Activated CD4-positive, alpha-beta T cell treated with anti-CD3 and anti-CD28 coated beads for 36 hours (primary cell): Measurements from ENCODE around the gene BTNL8. TPM values are rescaled to one million over a fixed set of nuclear protein-coding genes. Genes with fewer than 3 reads are reported as not detected.

Experiments used
- ATAC-seq: fragments of 200-7000 bp; cut with Tn5 transposase; one replicate; pipeline ENCODE4 v1.10.0; 2021; ENCODE audit warnings: mild to moderate bottlenecking, moderate library complexity
- CTCF ChIA-PET: fragments of 350-600 bp; sonication (Branson Sonifier 250); formaldehyde crosslinking; loops from one replicate; lab custom pipeline; 2021; ENCODE audit warnings: antibody characterized with exemption; lab: Charles Lee
- POLR2A ChIA-PET: fragments of 350-600 bp; sonication (Branson Sonifier 250); formaldehyde crosslinking; loops from one replicate; lab custom pipeline; 2021; ENCODE audit warnings: antibody characterized with exemption, inconsistent platforms; lab: Charles Lee
- DNase-seq: peaks from one replicate; pipeline ENCODE4 v3.0.0-alpha.2; 2020
- H3K27ac Mint-ChIP-seq: one replicate; pipeline ENCODE4 v1.8.0; 2021; ENCODE audit warnings: mixed read lengths
- H3K27me3 Mint-ChIP-seq: one replicate; pipeline ENCODE4 v1.8.0; 2021; ENCODE audit warnings: mixed read lengths
- H3K36me3 Mint-ChIP-seq: one replicate; pipeline ENCODE4 v1.8.0; 2021; ENCODE audit warnings: low read depth, mixed read lengths
- H3K4me1 Mint-ChIP-seq: one replicate; pipeline ENCODE4 v1.8.0; 2021; ENCODE audit warnings: mixed read lengths
- H3K4me3 Mint-ChIP-seq: one replicate; pipeline ENCODE4 v1.8.0; 2021; ENCODE audit warnings: mild to moderate bottlenecking, moderate library complexity, mixed read lengths
- H3K9me3 Mint-ChIP-seq: one replicate; pipeline ENCODE4 v1.8.0; 2021; ENCODE audit warnings: low read depth, mixed read lengths
- intact Hi-C, 2 experiments: fragments of 100-400 bp; cut with DNase I in 1 of 2; cut with micrococcal nuclease in 1 of 2; formaldehyde crosslinking; loops; one replicate each; pipeline versions ENCODE4 v1.14.2 to v1.15.1; 2022 to 2024; cut with DNase I, micrococcal nuclease
- total RNA-seq, 2 experiments: library from RNA; stranded (reverse); gene quantifications; one replicate each; pipeline ENCODE4 v1.2.3, GENCODE V29; 2021

The BTNL8 gene
- total RNA-seq, 2 experiments from 2014 or later, result 0.11 TPM; not detected in 1

- H3K4me1 Mint-ChIP-seq, result peaks cover 17% of the 10 kb centered on the region
- peaks cover 10% of the 10 kb centered on the region for H3K36me3 Mint-ChIP-seq
- ChIA-PET CTCF (interaction anchor here (0.5 to 1.5 kb wide), 8 partner anchors 10 to 127 kb away, joined by 3 to 5 read pairs (median 3); no protein-coding TSS in a partner anchor), POLR2A (no interaction called here)
- no peaks in the 10 kb centered on the region for H3K9me3 Mint-ChIP-seq
- no peak overlapping the region for H3K27ac Mint-ChIP-seq
- H3K27me3 Mint-ChIP-seq, result peaks cover 1% of the 10 kb centered on the region
- intact Hi-C loops, result loop anchor here (5.0 to 10.0 kb wide), 5 partner anchors 190 to 570 kb away; partner anchors contain the start of genes CNOT6 (in 1 of the 2) and MAPK9 (in 1 of the 2)
- H3K4me3 Mint-ChIP-seq, result no peak overlapping the region
- ATAC-seq, result no peak
- no peak for DNase-seq
These were observed 36.3 kb upstream of the BTNL8 start for GRCh38 chr5:180862645-180863044.

DNA sequence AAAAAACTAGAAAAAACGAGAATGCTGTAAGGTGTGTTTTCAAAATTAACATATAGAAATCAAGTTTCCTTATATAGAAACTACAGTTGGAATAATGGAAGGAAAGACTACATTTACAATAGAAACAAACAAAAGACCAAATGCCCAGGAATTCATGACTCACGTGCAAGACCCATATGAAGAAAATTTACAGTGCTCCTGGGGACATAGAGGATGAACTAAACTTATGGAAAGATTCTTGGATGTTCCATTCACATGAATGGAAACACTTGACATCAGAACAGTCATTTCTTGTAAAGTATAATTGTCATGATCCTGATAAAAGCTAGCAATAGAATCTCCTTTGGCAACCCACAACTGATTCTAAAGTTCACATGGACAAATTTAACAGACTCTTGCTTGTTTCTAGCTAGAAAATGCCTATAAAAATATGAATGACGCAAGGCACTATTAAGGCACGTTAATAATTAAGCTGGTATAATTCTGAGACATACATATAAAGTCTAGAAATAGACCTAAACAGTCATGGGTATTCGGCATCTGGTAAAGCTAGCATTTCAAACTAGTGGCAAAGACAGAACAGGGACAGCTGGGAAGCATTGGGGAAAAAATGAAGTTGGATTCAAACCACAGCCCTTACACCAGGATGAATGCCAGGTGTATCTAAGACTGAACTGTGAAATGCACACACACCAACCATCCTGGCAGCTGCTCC lies 32.8 kb upstream of the BTNL8 start:
- CTCF ChIA-PET, result interaction anchor here (0.7 to 0.8 kb wide), 2 partner anchors 46 to 49 kb away, joined by 3 read pairs; no protein-coding TSS in a partner anchor

DNA sequence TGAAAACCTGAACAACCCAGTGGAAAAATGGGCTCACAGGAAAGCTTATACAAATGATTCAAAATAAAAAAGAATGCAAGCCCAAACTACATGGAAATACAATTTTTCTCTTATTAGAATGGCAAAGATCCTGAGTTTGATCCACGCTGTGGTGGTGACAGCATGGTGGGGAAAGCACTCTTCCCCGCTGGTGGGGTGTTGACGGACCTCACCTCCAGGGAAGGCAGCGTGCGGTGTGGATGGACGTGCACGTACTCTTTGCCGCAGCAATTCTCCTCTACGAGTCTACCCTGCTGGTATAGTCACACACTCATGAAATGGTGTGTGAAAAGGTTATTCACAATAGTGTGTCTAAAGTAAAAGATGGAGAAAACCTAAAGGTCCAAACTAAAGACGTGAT lies 32.0 kb upstream of the BTNL8 start:
- ATAC-seq, result no peak
- Mint-ChIP-seq H3K27ac (no peak overlapping the region), H3K36me3 (no peaks in the 10 kb centered on the region), H3K27me3 (peaks cover 4% of the 10 kb centered on the region), H3K9me3 (no peaks in the 10 kb centered on the region), H3K4me3 (no peak overlapping the region), H3K4me1 (peaks cover 5% of the 10 kb centered on the region)
- no peak for DNase-seq
- ChIA-PET CTCF (interaction anchor here (0.7 kb wide), 1 partner anchor 45 kb away, joined by 3 read pairs; no protein-coding TSS in a partner anchor), POLR2A (no interaction called here)
- intact Hi-C loops, result loop anchor here in 1 of 2 experiments (10.0 kb wide), 1 partner anchor 372 kb away; the partner anchor contains the start of gene CNOT6

More for the DNA sequence above, 32.8 kb upstream of the BTNL8 start:
- H3K27me3 Mint-ChIP-seq, result peaks cover 4% of the 10 kb centered on the region
- POLR2A ChIA-PET, result no interaction called here
- no peaks in the 10 kb centered on the region for H3K9me3 Mint-ChIP-seq
- no peak for ATAC-seq
- intact Hi-C loops, result loop anchor here in 1 of 2 experiments (10.0 kb wide), 1 partner anchor 371 kb away; the partner anchor contains the start of gene CNOT6
- no peak overlapping the region for H3K27ac Mint-ChIP-seq
- no peaks in the 10 kb centered on the region for H3K36me3 Mint-ChIP-seq
- no peak for DNase-seq
- H3K4me3 Mint-ChIP-seq, result no peak overlapping the region
- H3K4me1 Mint-ChIP-seq, result peaks cover 5% of the 10 kb centered on the region

- ATAC-seq (peak; percentile 76), DNase-seq (peak; percentile 87)
- peaks cover 5% of the 10 kb centered on the region for H3K4me1 Mint-ChIP-seq
- no peak overlapping the region for H3K27ac Mint-ChIP-seq
- H3K36me3 Mint-ChIP-seq, result no peaks in the 10 kb centered on the region
- intact Hi-C loops, result loop anchor here in 1 of 2 experiments (2.0 to 10.0 kb wide), 3 partner anchors 84 to 374 kb away; partner anchors contain the start of gene CNOT6
- POLR2A ChIA-PET, result interaction anchor here (0.8 kb wide), 1 partner anchor 553 kb away, joined by 5 read pairs; no protein-coding TSS in a partner anchor
- H3K4me3 Mint-ChIP-seq, result no peak overlapping the region
- H3K9me3 Mint-ChIP-seq, result no peaks in the 10 kb centered on the region
- CTCF ChIA-PET, result interaction anchor here (0.6 to 1.8 kb wide), 16 partner anchors 8 to 288 kb away, joined by 3 to 10 read pairs (median 4); no protein-coding TSS in a partner anchor
- peaks cover 4% of the 10 kb centered on the region for H3K27me3 Mint-ChIP-seq
These were observed 30.0 kb upstream of the BTNL8 start for GRCh38 chr5:180868960-180869359.

DNA sequence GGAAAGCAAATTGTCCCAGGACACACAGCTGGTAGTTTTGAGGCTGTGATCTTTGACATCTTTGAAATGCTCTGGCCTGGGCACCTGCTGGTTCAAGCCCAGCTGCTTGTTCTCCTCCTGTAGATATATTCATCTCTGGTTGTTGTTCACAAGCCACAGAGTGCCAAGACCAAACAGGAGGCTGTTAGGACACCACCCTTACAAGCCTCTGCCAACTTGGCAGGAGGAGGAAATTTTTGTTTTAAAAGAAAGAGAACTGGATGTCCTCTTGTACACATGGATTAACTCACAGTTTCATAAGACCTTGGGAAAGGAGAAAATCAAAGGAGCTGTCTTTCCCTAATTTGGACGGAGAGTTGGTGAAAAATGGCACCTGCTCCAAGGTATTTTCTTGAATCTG lies 29.4 kb upstream of the BTNL8 start:
- intact Hi-C loops, result loop anchor here in 1 of 2 experiments (2.0 to 10.0 kb wide), 3 partner anchors 85 to 375 kb away; partner anchors contain the start of gene CNOT6
- no peak overlapping the region for H3K4me3 Mint-ChIP-seq
- CTCF ChIA-PET, result interaction anchor here (0.6 to 1.8 kb wide), 11 partner anchors 13 to 287 kb away, joined by 3 to 10 read pairs (median 4); no protein-coding TSS in a partner anchor
- ATAC-seq (no peak), DNase-seq (no peak)
- no peaks in the 10 kb centered on the region for H3K36me3 Mint-ChIP-seq
- H3K9me3 Mint-ChIP-seq, result no peaks in the 10 kb centered on the region
- no peak overlapping the region for H3K27ac Mint-ChIP-seq
- peaks cover 5% of the 10 kb centered on the region for H3K4me1 Mint-ChIP-seq
- H3K27me3 Mint-ChIP-seq, result peaks cover 4% of the 10 kb centered on the region
- POLR2A ChIA-PET, result interaction anchor here (0.8 kb wide), 1 partner anchor 553 kb away, joined by 5 read pairs; no protein-coding TSS in a partner anchor

GRCh38 chr5:180870276-180871068 lies 28.5 kb upstream of the BTNL8 start:
- CTCF ChIA-PET, result interaction anchor here (0.6 kb wide), 1 partner anchor 18 kb away, joined by 3 read pairs; no protein-coding TSS in a partner anchor
- Mint-ChIP-seq H3K27me3 (peaks cover 4% of the 10 kb centered on the region), H3K27ac (no peak overlapping the region), H3K4me1 (peaks cover 5% of the 10 kb centered on the region), H3K36me3 (no peaks in the 10 kb centered on the region), H3K4me3 (no peak overlapping the region), H3K9me3 (no peaks in the 10 kb centered on the region)
- DNase-seq, result no peak
- POLR2A ChIA-PET, result no interaction called here
- no peak for ATAC-seq
- intact Hi-C loops, result no loop called here

GRCh38 chr5:180872419-180872818 lies 26.5 kb upstream of the BTNL8 start:
- no peak overlapping the region for H3K4me3 Mint-ChIP-seq
- H3K4me1 Mint-ChIP-seq, result peaks cover 5% of the 10 kb centered on the region
- DNase-seq (no peak), ATAC-seq (no peak)
- intact Hi-C loops, result no loop called here
- H3K27ac Mint-ChIP-seq, result no peak overlapping the region
- no peaks in the 10 kb centered on the region for H3K36me3 Mint-ChIP-seq
- H3K9me3 Mint-ChIP-seq, result no peaks in the 10 kb centered on the region
- POLR2A ChIA-PET, result no interaction called here
- H3K27me3 Mint-ChIP-seq, result peaks cover 3% of the 10 kb centered on the region
- CTCF ChIA-PET, result interaction anchor here (0.8 to 0.9 kb wide), 2 partner anchors 10 to 235 kb away, joined by 3 read pairs; no protein-coding TSS in a partner anchor

DNA sequence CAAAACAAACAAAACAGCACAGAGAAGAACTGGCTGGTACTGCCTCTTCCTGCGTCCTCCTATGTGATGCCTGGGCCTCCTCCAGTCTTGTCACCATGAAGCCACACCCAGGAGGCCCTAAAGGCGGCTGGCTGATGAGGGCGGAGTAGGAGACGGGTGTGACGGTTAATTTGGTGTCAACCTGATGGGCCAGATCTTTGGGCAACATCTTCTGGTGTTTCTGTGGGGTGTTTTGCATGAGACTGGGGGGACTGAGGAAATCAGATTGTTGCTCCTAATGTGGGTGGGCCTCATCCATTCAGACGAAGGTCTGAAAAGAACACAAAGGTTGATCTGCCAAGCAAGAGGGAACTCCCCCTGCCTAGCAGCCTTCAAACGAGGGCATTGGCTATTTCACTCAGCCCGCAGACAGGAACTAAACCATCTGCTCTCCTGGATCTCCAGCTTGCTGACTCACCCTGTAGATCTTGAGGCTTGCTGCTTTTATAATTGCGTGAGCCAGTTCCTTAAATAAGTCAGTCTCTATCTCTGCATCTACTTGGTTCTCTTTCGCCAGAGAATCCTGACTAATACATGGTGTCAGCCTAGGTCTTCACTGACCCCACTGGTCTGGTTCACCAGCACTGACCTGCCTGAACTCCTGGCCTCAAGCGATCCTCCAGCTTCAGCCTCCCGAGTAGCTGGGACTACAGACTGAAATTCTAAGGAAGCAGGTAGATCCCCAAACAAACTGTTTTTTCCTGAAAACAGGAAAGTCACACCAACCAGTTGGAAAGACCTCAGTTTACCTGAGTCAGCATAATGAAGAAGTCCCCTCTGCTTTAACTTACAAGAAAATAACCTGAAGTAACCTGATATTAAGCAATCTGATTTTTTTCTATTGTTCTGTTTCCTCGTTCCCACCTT lies 25.1 kb upstream of the BTNL8 start:
- ATAC-seq (peak; percentile 66), DNase-seq (peak; percentile 22)
- no peak overlapping the region for H3K27ac Mint-ChIP-seq
- no peak overlapping the region for H3K4me3 Mint-ChIP-seq
- intact Hi-C loops, result no loop called here
- H3K9me3 Mint-ChIP-seq, result no peaks in the 10 kb centered on the region
- ChIA-PET CTCF (interaction anchor here (0.6 to 1.2 kb wide), 3 partner anchors 10 to 91 kb away, joined by 3 to 4 read pairs (median 3); no protein-coding TSS in a partner anchor), POLR2A (no interaction called here)
- H3K36me3 Mint-ChIP-seq, result no peaks in the 10 kb centered on the region
- H3K27me3 Mint-ChIP-seq, result no peaks in the 10 kb centered on the region
- H3K4me1 Mint-ChIP-seq, result peaks cover 3% of the 10 kb centered on the region

- intact Hi-C loops, result no loop called here
- ATAC-seq (no peak), DNase-seq (no peak)
- no peak overlapping the region for H3K4me3 Mint-ChIP-seq
- no peaks in the 10 kb centered on the region for H3K4me1 Mint-ChIP-seq
- H3K9me3 Mint-ChIP-seq, result no peaks in the 10 kb centered on the region
- ChIA-PET CTCF (interaction anchor here (0.6 to 1.2 kb wide), 2 partner anchors 18 to 92 kb away, joined by 3 to 4 read pairs; no protein-coding TSS in a partner anchor), POLR2A (no interaction called here)
- H3K36me3 Mint-ChIP-seq, result no peaks in the 10 kb centered on the region
- no peak overlapping the region for H3K27ac Mint-ChIP-seq
- H3K27me3 Mint-ChIP-seq, result no peaks in the 10 kb centered on the region
These were observed 24.0 kb upstream of the BTNL8 start for GRCh38 chr5:180874804-180875582.
